ENCODE measurements around the gene CFAP57.
A peak's percentile ranks its signal among the peaks of the same experiment; 100 is the strongest.

Gene CFAP57

DNA sequence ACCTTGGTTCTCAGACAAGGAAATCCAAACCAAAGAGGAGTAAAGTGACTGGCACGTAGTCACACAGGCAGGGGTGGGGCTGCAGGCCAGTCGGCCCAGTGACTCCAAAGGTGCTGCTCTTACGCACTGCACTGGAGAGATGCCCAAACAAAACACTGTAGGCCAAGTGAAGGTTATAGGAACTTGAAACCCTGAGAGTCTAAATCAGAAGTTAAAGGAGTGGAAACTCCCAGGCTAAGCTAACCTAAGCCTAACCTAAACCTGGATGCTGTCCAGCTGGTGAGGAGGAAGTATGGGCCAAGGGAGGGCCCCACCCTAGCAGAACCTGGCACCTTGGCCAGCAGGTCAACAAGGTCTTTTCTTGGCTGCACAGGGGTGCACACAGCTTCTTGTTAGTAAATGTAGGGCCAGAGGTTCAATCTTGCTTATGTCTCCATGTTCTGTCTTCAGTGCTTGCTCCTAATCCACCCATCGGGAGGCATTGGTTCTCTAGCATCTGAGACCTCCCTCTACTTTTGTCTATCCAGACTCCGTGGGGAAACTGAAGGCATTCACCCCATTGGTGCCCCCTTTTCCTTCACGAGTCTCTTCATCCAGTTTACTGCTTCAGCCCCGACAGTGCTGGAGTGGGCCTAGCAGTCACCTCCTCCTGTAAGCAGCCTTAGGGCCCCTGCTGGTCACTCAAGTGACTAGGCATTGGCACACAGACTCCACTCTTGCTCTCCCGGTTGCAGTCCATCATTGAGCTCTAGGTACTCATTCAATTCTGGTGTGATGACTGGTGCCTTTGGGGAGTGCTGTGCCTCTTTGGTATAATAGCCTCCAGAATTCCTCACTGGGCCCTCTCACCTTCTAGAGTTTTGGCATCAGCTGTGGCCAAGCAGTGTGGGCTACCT is 84.8 kb downstream of the CFAP57 start:
- no peak for DNase-seq

DNA sequence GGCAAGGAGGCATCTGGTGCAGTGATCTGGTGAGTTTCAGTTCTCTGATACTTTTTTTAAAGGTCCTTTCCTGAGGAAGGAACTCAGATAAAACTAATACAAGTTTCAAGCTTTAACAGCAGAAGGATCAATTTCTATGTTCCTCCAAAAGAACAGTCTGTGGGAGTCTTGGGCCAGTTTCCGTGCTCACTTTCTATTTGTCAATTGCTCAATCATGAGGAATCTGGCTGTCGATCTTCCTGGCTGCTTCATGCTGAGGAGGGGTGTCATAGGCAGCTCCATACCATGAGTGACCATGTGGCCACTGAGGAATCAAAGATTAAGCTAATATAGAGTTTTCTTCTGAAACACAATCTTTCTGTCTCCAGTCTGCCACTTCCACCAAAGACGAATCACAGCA is 86.2 kb downstream of the CFAP57 start:
- no peak for DNase-seq

DNA sequence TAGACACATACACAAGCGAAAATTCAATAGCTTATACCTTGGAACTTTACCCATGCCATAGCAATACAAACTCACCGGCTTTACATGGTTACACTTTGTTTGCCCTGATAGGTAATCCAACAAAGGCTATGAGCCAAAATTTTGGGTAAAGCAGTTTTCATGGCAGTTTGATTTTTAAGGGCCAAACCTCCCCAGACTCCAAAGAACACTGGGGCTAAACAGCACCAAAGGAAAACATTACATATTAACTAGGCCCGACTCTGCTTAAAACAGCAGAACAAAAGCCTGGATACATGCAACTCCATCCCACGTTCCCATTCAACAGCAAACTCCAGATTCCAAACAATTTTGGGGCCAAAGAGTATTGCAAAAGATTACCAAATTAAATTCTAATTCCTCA is 93.3 kb downstream of the CFAP57 start:
- DNase-seq = no peak

DNA sequence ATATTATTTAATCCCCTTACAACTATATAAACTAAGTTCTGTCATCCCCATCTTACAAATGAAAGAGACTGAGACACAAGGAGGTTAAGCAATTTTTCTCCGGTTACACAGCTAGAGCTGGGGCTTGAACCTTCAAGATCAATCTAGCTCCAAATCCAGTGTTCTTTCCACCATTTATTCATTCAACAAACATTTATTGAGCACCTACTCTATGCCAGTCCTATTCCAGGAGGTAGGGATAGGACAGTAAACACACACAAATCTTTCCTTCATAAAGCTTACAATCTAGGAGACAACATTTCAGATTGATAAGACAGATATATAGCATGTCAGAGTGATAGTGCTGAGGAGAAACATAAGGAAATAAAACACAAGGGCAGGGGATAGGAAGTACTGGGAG is 94.8 kb downstream of the CFAP57 start:
- no peak for DNase-seq

DNA sequence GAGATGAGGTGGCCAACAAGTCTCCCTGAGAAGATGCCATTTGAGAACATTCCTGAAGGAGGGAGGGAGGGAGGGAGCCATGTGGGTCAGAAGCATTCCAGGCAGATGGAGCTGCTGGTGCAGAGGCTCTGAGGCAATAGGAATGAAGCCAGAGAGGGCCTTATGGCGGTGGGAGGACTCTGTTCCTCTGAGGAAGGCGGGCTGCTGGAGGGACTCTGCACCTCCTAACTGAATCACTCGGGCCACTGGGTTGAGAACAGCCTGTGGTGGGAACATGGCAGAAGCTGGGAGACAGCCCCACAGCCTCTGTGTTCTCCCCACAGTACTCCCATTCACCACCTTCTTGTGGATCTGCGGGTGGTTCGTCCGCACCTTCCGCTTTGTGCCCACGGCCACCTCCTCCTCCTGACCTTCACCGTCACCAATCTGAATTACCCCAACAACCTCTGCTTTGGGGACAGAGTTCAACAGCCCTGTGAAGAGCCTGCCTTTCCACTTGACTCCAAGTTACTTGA is 95.2 kb downstream of the CFAP57 start:
- no peak for DNase-seq

DNA sequence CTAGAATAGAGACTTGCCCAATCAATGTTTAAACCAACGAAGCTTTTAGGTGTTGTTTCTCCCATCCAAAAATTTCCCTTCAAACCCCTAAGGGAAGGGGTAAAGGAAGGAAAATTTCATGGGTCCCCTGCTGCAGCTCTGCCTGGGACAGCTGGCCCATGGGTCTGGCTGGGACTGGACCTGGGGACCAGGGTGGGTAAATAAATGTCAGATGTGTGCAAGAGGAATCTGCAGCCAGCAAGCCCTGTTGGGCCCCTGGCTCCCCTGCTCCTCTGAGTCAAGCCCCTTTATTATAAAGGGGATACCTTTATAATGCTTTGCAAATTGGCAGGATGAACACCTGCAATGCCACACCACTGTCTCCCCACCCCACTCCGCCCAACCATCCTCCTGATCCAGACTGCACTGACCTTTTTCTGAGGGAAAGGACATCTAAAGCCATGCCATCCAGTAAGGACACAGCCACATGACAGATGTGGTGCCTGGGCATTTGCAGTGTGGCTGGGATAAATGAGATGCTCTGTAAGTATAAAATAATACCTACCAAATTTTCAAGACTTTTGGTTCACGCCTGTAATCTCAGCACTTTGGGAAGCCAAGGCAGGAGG is 95.8 kb downstream of the CFAP57 start:
- DNase-seq = no peak

DNA sequence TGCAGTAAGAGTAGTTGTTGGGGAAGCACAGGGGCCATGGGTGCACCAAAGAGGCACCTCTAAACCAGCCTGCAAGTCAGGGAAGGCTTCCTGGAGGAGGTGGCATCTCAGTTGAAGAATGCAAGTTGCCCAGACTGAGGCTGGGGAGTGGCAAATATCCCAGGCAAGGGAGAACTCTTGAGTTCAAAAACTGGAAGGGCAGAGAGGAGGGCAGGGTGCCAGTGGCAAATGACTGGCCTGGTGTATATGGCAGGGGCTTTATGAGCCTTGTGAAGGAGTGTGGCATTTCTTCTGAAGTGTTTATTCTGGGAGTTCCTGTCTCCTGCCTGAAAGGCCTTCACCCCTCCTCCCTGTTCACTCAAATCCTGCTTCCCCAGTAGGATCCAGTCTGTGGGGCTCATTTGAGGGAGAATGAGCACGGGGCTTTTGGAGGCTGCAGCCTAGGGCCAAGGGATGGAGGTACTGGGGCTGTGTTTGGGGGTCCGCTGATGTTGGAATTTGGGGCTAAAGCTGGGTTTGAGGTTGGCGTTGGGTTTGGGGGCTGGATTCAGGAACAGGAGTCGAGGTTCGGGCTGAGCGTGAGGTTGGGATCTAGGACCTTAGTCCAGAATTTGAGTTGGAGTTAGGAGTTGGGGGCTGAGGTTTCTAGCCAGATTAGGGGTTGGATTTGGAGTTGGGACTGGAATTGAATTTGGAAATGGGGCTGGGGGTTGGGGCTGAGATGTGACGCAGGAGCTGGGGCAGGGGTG is 97.7 kb downstream of the CFAP57 start, which contains the start of gene TMEM125:
Gene TMEM125, plus strand, starts transcription at position 357 of the 749 bp plus-strand sequence. CDS start 2,740 bp downstream, outside the sequence.
- DNase-seq = no peak

DNA sequence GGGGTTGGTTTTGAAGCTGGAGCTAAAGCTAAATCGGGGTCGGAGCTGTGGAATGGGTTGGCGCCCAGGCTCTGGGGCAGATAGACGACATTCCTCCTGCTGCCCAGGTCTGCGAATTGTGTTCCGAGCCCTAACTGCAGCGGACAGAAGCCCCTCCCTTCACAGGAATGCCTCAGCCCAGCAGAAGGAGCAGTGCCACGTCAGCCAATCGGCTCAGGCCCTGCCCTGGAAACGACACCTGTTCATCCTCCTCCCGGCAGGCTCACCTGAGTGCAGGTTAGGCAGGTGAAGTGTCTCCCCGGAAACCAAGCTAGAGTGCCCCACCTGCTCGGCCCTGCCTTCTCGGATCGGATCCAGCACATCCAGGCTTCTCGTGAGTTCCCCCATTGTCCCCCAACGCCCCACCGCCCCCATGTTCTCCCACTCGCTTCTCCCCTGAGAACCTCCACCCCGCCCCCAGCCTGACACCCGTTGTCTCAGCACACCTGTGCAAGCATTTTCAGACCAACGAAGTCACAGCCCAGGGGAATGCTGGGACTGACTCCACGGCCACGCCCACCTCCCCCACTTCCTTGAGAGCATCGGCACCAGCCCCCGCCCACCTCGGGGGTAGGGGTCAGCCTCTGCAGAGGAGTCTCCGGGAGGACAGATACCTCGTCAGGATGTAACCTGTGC is 98.4 kb downstream of the CFAP57 start:
- peak; percentile 51 for DNase-seq

DNA sequence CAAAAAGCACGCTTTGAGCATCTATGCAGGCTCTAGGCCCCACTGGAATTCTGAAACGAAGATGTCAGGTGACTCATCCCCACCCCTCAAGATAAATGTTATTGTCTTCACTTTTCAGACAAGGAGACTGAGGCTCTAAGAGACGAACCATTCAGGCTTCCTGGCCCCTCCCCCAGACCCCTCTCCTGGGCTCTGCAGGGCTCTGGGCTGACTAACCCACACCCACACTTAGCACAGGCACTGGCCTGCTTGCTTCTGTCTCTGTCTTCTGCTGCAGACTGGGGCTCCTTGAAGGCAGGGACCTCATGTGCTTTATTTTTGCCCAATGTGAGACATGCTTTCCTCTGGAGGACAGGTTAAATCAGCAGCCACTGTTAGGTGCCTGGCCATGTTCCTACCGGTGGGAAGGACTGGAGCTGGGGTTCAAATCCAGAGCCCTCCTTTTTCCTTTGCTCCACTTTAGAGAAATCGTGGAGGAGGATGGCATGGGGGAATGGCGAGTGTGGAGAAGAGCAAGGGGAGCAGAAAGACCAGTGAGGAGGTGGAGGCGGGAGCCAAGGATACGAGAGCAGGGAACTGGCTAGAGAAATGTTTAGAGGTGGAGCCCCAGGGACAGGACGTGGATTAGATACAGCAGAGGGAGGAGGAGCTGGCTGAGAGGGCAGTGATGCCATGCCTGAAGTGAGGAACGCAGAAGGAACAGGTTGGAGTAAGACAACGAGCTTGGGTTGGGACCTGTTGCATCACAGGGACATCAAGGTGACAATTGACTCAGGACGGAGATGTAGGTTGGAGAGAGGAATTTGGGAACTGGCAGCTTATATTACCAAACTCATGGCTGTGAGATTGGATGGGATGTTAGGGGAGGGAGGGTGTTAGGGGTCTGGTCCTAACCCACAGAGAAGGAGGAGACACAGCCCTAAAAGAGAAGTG is 99.3 kb downstream of the CFAP57 start:
- no peak for DNase-seq

DNA sequence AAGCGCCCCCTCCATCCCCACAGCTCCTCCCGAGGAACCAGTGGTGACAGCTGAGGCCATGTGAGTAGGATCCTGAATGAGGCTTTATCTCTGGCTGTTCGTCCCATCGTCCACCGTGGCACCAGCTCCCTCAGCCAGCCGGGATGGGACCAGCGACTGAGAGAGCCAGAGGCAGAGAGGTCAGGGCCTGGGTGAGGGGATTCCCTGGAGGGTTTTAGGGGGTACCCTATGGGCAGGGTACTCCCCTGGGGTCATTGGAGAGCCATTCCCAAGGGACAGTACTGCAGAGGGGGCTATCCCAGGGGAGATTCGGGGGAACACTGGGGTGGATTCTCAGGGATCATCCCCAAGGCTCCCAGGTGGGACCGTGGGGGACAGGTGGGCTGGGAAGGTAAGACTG is 100.0 kb downstream of the CFAP57 start:
- no peak for DNase-seq

DNA sequence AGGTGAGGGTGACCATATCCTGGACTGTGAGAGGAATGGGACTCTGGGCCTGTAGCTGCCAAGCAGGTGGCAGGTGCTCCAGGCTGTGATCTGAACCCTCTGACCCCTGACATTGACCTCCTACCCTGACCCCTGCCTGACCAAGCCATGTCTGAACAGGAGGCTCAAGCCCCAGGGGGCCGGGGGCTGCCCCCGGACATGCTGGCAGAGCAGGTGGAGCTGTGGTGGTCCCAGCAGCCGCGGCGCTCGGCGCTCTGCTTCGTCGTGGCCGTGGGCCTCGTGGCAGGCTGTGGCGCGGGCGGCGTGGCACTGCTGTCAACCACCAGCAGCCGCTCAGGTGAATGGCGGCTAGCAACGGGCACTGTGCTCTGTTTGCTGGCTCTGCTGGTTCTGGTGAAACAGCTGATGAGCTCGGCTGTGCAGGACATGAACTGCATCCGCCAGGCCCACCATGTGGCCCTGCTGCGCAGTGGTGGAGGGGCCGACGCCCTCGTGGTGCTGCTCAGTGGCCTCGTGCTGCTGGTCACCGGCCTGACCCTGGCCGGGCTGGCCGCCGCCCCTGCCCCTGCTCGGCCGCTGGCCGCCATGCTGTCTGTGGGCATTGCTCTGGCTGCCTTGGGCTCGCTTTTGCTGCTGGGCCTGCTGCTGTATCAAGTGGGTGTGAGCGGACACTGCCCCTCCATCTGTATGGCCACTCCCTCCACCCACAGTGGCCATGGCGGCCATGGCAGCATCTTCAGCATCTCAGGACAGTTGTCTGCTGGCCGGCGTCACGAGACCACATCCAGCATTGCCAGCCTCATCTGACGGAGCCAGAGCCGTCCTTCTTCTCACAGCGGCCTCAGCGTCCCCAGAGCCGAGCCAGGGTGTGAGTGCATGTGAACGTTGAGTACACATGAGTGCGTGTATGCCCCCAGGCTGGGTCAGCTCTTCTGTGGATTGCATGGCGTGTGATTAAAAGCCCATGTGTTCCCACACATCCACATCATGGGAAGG is 100.7 kb downstream of the CFAP57 start:
- DNase-seq = no peak

DNA sequence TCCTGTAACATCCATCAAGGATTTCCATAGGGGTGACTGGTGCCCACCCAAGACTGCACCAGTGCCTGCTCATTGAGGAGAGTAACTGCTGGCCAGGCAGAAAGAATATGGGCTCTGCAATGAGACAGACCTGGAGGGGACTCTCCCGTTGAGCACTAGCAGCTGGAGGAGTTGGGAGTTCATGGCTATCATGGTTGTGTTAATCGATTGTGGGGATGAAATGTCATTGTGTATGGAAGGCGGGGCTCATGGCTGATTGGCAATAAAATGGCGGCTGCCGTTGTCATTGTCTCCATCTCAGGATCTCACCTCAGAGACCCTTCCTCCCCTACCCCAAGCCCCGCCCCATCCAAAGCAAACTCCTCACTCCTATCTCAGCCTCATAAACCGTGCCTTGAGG is 101.6 kb downstream of the CFAP57 start:
- no peak for DNase-seq

DNA sequence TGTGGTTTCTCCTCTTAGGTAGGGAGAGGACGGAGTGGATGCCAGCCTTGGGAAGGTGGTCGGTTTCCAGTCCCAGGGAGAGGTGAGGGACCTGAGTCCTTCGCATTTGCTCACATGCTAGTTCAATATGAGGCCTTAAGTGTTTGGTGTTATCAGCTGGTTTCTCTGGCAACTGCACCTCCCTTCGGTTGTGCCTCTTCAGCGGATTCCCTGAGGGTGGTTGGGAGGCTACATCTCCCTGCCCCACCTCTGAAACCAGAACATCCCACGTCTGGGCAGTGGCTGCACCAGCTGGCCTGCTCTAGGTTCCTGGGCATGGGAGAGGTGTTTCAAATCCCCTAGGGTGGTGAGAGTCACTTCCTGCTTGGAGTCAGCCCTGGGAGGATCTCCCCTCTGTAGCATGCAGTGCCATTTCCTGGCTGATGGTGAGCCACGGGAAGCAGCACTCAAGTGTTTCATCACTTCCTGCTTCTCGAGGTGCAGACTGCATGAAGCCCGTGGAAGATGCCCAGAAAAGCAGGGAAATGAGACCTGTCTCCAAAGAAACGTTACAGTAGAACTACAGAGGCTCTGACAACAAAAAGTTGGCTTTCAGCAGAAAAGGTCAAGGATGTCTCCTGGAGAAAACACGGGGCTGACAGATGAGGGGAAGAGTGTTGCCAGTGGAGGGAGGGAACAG is 102.1 kb downstream of the CFAP57 start:
- DNase-seq = peak; percentile 58

DNA sequence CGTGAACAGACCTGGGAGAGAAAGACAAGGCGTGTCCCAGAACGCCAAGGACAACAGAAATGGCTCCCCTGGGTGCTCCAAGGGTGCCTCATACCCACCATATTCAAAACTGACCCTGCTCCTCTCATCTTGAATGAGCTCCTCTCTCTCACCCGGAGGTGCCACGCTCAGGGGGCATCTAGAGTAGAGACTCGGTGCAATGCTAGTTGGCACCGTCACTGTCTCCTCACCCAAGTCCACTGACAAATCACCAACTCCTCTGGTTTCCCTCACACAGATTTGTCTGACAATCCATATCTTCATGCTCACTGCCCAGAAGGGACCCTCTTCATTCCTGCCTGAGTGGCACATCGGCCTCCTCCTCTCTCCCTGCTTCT is 102.7 kb downstream of the CFAP57 start:
- DNase-seq = no peak

DNA sequence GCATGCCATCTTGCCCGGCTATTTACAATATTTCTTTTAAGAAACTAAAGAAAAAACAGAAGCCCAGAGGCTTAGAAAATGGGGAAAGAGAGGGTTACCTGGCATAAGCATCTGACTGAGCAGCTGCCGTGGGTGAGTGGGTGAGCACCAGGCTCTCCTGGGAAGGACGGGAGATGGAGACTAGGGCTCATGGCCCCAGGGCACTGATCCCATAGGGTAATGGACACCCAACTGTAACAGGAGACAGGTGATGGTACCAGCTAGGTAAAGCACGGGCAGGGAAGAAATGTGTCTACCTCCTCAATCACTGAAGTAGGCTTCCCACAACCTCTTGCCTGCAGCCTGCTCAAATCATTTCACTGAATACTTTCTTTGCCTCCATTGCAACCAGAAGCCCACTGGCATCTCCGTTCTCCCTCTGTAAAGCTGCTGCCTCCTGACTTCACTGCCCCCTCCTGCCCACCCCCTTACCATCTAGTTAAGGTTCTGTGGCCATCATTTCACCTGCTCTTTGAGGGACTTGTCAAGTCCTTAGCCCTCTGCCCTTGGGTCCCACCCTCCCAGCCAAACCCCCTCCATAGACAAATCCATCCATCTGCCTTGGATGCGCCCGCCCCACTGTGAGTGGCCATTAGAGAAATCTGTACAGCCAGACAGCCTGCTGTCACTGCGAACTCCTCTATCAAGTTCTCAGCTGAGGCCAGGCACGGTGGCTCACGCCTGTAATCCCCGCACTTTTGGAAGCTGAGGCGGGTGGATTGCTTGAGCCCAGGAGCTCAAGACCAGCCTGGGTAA is 103.9 kb downstream of the CFAP57 start:
- no peak for DNase-seq

DNA sequence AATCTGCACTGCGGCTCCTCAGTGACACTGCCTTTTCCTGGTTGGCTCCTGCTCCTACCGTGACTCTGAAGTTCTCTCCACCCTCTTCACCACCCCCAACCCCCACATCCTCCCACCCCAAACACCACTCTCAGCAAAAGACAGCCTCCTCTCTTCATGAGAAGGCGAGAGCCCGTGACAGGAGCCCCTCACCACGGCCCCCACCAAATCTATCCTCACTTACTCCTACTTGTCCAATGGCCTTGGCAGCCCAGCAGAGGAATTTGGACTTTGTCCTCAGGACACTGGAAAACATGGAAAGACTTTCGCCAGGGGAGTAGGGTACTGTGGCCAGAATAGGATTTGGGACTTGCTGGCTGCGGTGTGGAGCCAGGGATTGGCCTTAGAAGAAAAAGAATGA is 104.5 kb downstream of the CFAP57 start:
- no peak for DNase-seq

DNA sequence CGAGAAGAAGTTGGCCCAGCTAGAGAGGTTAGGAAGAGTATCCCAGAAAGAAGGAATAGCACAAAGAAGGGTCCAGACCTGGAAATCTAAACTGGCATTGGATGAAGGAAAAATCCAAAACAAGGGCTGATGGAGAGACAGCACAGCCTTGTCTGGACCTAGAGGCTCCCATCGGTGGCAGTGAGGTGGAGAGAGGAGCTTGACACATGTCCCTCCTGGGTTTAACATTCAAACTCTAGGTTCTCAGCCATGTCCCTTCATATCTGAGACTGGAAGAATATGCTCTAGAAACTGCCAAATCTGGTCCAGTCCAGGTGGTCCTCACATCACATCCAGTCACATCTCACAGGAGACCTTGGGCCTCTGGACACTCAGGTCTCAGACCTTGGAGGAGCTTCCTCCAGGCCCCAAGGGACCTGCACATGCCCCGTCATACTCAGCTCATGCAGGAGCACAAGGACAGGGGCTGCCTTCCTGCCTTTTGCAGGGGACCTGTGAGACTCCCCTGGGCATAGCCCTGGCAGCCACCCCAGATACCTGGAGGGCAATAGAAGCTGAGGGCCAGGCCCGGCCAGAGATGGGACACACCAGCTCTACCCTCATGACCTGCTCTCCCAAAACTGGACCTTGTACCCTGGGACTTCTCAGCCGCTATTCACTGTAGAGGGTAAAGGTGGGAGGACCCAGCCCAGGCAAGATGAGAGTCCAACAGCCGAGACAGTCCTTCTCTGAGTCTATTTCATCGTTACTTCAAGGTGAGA is 105.2 kb downstream of the CFAP57 start:
- no peak for DNase-seq

DNA sequence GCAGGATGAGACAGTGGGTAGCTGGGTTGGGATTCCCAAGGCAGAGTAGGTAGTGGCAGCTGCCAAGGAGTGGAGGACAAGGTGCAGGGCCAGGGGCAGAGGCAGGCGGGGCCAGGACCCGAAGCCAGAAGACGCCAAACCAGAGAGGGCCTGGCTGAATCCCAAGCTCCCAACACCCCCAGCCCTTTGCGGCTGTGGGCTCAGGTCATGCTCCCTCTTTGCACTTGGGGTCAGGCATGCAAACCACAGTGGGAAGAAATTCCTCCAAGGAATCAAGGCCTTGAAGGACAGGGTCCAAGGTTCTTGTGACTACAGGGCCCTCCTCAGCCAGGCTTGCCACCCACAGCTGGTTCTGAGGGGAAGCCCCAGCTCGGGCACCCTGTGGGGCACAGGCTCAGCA is 107.0 kb downstream of the CFAP57 start:
- no peak for DNase-seq

Data from CD4-positive, alpha-beta T cell treated with Interleukin-17A for 4 hours (primary cell).